ENCODE measurements around the gene NID1.

NID1 gene

DNA sequence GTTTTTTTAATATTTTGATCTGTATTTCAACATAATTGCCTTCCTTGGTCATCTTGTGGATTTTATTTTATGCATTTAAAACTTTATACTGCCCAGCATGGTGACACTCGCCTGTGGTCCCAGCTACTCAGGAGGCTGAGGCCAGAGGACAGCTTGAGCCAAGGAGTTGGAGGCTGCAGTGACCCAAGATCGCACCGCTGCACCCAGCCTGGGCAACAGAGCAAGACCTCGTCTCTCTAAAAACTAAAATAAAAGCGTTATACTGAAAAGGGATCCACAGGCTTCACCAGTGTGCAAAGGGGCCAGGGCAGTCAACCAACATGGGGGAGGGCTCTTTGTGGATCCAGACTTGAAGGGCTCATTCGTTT, 1.4 kb downstream of the NID1 start:
- no peak overlapping the region for H3K27ac ChIP-seq
- no peak overlapping the region for H3K9ac ChIP-seq (ENCODE audit: insufficient read length)
- H3K4me3 ChIP-seq: no peak overlapping the region

GRCh38 chr1:236060286-236060685, 4.6 kb downstream of the NID1 start:
- H3K9me3 ChIP-seq (ENCODE audit: low read depth, low read length): no peaks in the 10 kb centered on the region
- no peak overlapping the region for H3K9ac ChIP-seq (ENCODE audit: insufficient read length)
- TF ChIP-seq FOXP2 (optimal IDR thresholded peaks at IDR 0.05; ENCODE audit: control extremely low read depth, extremely low read length, insufficient read depth) (no peak), POLR2AphosphoS5 (IDR thresholded peaks at IDR 0.05; ENCODE audit: borderline replicate concordance, low read depth, low read length) (no peak), EZH2 (IDR thresholded peaks at IDR 0.05) (no peak)
- no peak for DNase-seq (ENCODE audit: low read depth, low spot score)
- H3K27ac ChIP-seq: no peak overlapping the region
- H3K36me3 ChIP-seq (ENCODE audit: insufficient read depth, low read length): no peaks in the 10 kb centered on the region
- H3K4me3 ChIP-seq: no peak overlapping the region

More for the DNA sequence above, 1.4 kb downstream of the NID1 start:
- DNase-seq (ENCODE audit: low read depth, low spot score): no peak
- Histone ChIP-seq H3K9me3 (ENCODE audit: low read depth, low read length) (no peaks in the 10 kb centered on the region), H3K36me3 (ENCODE audit: insufficient read depth, low read length) (no peaks in the 10 kb centered on the region)
- TF ChIP-seq FOXP2 (optimal IDR thresholded peaks at IDR 0.05; ENCODE audit: control extremely low read depth, extremely low read length, insufficient read depth) (no peak), POLR2AphosphoS5 (IDR thresholded peaks at IDR 0.05; ENCODE audit: borderline replicate concordance, low read depth, low read length) (no peak), EZH2 (IDR thresholded peaks at IDR 0.05) (no peak)

- H3K9me3 ChIP-seq (ENCODE audit: low read depth, low read length): no peaks in the 10 kb centered on the region
- H3K27ac ChIP-seq: no peak overlapping the region
- no peak overlapping the region for H3K9ac ChIP-seq (ENCODE audit: insufficient read length)
- TF ChIP-seq POLR2AphosphoS5 (IDR thresholded peaks at IDR 0.05; ENCODE audit: borderline replicate concordance, low read depth, low read length): no peak
- TF ChIP-seq FOXP2 (optimal IDR thresholded peaks at IDR 0.05; ENCODE audit: control extremely low read depth, extremely low read length, insufficient read depth): no peak
- no peak for TF ChIP-seq EZH2 (IDR thresholded peaks at IDR 0.05)
- no peaks in the 10 kb centered on the region for H3K36me3 ChIP-seq (ENCODE audit: insufficient read depth, low read length)
- H3K4me3 ChIP-seq: no peak overlapping the region
- no peak for DNase-seq (ENCODE audit: low read depth, low spot score)
These were observed 5.9 kb downstream of the NID1 start for GRCh38 chr1:236059011-236059410.

DNA sequence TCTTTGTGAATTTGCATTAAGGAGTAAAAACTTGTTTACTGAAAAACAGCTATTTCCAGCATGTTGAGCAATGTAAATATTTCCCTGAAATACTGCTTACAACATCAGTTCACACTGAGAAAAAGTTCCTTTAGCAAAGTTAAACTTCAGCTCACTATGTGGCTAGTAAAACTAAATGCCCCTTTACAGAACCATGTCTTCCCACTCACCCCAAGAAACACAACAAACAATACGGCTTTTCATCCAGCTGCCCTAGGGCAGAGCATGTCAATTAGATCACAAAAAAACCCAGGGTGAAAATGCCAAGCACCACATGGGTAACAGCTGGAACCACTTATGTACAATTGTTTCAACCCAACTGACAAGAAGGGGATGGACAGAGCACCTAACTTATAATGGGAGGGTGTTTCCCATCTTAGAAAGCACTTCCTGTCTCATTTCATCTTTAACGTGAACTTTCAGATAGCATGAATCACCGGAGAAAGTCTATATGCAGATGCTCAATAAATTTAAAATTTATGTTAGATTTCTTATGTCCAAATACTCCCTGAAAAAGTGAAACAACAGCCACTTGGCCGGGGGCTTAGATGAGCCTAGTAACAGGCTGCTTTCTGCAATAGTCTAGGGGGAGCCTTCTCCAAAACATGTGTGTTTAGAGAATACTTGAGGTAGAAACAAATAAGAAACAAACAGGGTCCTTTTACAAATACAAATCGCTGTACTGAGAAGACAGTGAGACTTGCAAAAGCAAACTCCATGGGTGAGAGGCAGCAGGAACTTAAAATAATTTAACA, 6.6 kb downstream of the NID1 start:
- no peak for DNase-seq (ENCODE audit: low read depth, low spot score)
- H3K27ac ChIP-seq: no peak overlapping the region
- H3K4me3 ChIP-seq: 0 out of 2 replicates have a peak overlapping the region, but pooled peaks have one; percentile 13
- H3K36me3 ChIP-seq (ENCODE audit: insufficient read depth, low read length): no peaks in the 10 kb centered on the region
- H3K9me3 ChIP-seq (ENCODE audit: low read depth, low read length): no peaks in the 10 kb centered on the region
- no peak for TF ChIP-seq FOXP2 (optimal IDR thresholded peaks at IDR 0.05; ENCODE audit: control extremely low read depth, extremely low read length, insufficient read depth)
- no peak for TF ChIP-seq EZH2 (IDR thresholded peaks at IDR 0.05)
- no peak for TF ChIP-seq POLR2AphosphoS5 (IDR thresholded peaks at IDR 0.05; ENCODE audit: borderline replicate concordance, low read depth, low read length)
- no peak overlapping the region for H3K9ac ChIP-seq (ENCODE audit: insufficient read length)

DNA sequence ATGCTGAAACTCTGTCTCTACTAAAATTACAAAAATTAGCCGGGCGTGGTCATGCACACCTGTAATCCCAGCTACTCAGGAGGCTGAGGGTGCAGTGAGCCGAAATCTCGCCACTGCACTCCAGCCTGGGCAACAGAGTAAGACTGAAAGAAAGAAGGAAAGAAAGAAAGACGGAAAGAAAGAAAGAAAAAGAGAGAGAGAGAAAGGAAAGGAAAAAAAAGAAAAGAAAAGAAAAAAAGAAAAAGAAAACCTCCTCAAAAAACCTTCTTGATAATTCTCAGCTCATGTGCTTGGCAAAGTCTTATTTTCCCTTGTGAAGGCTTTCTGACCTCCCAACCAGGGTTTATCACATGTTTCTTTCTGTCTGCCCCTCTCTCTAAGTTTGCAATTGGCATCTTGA, 7.3 kb downstream of the NID1 start:
- Histone ChIP-seq H3K4me3 (no peak overlapping the region), H3K9ac (ENCODE audit: insufficient read length) (no peak overlapping the region), H3K9me3 (ENCODE audit: low read depth, low read length) (no peaks in the 10 kb centered on the region), H3K36me3 (ENCODE audit: insufficient read depth, low read length) (no peaks in the 10 kb centered on the region), H3K27ac (no peak overlapping the region)
- DNase-seq (ENCODE audit: low read depth, low spot score): no peak
- TF ChIP-seq FOXP2 (optimal IDR thresholded peaks at IDR 0.05; ENCODE audit: control extremely low read depth, extremely low read length, insufficient read depth) (no peak), EZH2 (IDR thresholded peaks at IDR 0.05) (no peak), POLR2AphosphoS5 (IDR thresholded peaks at IDR 0.05; ENCODE audit: borderline replicate concordance, low read depth, low read length) (no peak)

DNA sequence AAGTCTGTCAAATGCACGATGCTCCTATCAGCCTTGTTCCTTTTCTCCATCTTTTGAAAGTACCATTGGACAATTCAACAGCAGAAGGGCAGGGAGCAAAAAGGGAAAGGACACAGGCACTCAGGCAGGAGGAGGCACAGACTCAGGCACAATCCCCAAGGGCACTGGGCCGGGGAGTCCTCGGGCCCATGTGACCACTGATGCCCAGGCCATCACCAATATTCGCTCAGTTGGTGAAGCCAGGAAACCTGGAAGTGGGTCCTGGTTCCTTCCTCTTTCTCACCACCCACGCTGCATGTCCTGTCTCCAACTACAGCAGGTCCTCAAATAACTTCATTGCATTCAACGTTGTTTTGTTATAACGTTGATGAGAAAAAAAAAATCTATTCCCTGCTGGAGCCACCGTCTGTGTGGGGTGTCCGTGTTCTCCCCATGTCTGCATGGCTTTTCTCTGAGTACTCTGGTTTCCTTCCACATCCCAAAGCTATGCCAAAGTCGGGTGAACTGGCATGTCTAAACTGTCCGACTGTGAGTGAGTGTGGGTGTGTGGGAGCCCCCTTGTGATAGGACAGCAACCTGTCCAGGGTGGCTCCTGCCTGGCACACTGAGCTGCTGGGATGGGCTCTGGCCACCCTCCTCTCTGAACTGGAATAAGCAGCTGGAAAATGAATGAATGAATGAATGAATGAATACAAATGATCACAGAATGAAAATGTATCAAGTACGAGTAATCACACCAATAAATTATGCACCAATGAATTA, 12.5 kb downstream of the NID1 start:
- Histone ChIP-seq H3K4me3 (no peak overlapping the region), H3K9me3 (ENCODE audit: low read depth, low read length) (no peaks in the 10 kb centered on the region), H3K36me3 (ENCODE audit: insufficient read depth, low read length) (no peaks in the 10 kb centered on the region), H3K9ac (ENCODE audit: insufficient read length) (no peak overlapping the region), H3K27ac (no peak overlapping the region)
- no peak for TF ChIP-seq EZH2 (IDR thresholded peaks at IDR 0.05)
- no peak for TF ChIP-seq FOXP2 (optimal IDR thresholded peaks at IDR 0.05; ENCODE audit: control extremely low read depth, extremely low read length, insufficient read depth)
- no peak for TF ChIP-seq POLR2AphosphoS5 (IDR thresholded peaks at IDR 0.05; ENCODE audit: borderline replicate concordance, low read depth, low read length)
- no peak for DNase-seq (ENCODE audit: low read depth, low spot score)

DNA sequence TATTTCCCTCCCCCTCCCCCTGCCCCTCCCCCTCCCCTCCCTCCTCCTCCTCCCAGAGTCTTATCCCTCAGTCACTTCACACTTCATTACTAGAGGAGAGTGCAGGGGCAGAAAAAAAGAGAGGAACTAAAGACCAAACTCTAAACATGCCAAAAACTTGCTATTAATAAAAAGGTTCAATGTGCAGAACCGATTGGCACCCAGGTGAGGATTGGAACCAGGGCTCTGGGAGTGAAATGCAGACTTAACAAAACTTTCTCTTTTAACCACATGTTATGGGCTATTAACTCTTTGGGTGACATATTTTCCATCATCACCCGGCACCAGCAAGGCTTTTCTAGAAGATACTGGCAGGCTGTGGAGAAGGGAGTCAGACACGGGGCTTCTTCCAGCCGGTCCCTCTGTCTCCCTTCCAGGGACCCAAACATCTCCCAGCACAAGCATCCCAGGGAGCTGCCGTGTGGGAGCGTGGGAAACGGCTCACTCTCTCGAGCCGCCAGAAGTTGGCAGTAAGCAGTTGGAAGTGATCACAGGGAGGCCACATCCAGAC, 13.6 kb downstream of the NID1 start:
- H3K27ac ChIP-seq: no peak overlapping the region
- TF ChIP-seq POLR2AphosphoS5 (IDR thresholded peaks at IDR 0.05; ENCODE audit: borderline replicate concordance, low read depth, low read length) (no peak), FOXP2 (optimal IDR thresholded peaks at IDR 0.05; ENCODE audit: control extremely low read depth, extremely low read length, insufficient read depth) (no peak), EZH2 (IDR thresholded peaks at IDR 0.05) (no peak)
- no peak for DNase-seq (ENCODE audit: low read depth, low spot score)

DNA sequence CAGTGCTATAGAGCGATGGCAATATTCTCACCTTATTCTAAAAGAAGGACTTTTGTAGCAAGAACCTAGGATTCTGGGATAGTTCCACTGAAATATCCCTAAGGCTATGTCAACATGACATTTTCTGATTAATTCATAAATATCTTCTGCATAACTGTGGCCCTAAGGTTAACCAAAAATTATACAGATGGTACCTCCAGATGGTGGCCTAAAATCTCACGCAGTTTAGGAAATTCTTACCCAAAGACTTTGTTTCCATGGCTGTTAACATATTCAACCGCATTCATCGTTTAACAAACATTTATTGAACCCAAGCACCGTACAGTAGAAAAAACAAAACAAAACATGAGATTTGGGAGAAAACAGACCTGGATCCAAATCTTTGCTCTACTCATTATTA, 19.1 kb downstream of the NID1 start:
- H3K4me3 ChIP-seq: no peak overlapping the region
- DNase-seq (ENCODE audit: low read depth, low spot score): no peak
- H3K9ac ChIP-seq (ENCODE audit: insufficient read length): no peak overlapping the region

More for the DNA sequence above, 13.6 kb downstream of the NID1 start:
- Histone ChIP-seq H3K36me3 (ENCODE audit: insufficient read depth, low read length) (no peaks in the 10 kb centered on the region), H3K9me3 (ENCODE audit: low read depth, low read length) (no peaks in the 10 kb centered on the region), H3K4me3 (no peak overlapping the region), H3K9ac (ENCODE audit: insufficient read length) (no peak overlapping the region)

More for the DNA sequence above, 19.1 kb downstream of the NID1 start:
- no peak for TF ChIP-seq POLR2AphosphoS5 (IDR thresholded peaks at IDR 0.05; ENCODE audit: borderline replicate concordance, low read depth, low read length)
- no peak for TF ChIP-seq FOXP2 (optimal IDR thresholded peaks at IDR 0.05; ENCODE audit: control extremely low read depth, extremely low read length, insufficient read depth)
- TF ChIP-seq EZH2 (IDR thresholded peaks at IDR 0.05): no peak
- no peak overlapping the region for H3K27ac ChIP-seq
- H3K36me3 ChIP-seq (ENCODE audit: insufficient read depth, low read length): no peaks in the 10 kb centered on the region
- no peaks in the 10 kb centered on the region for H3K9me3 ChIP-seq (ENCODE audit: low read depth, low read length)

All from SK-N-MC (cell line).